Right lobe of liver (tissue), 6 donors: ENCODE measurements around the gene VHLL. TPM values are rescaled to one million over a fixed set of nuclear protein-coding genes. Genes with fewer than 3 reads are reported as not detected.
A peak's percentile ranks its signal among the peaks of the same experiment; 100 is the strongest.

Experiments used
- ATAC-seq, 4 donors: fragments of 200-7000 bp; cut with Tn5 transposase; one replicate each; pipeline ENCODE4 v1.9.1; 2020; ENCODE audit warnings: mild to moderate bottlenecking in 4 of 4, moderate library complexity in 4 of 4
- DNase-seq, 3 donors: peaks; one replicate each; pipeline ENCODE4 v3.0.0-alpha.2; 2020
- H3K27ac ChIP-seq, 3 donors: fragments of 200-600 bp; one replicate each; pipeline ENCODE4 v1.8.0; 2022
- H3K27me3 ChIP-seq, 2 donors: fragments of 200-600 bp; one replicate each; pipeline ENCODE4 v1.8.0; 2022
- H3K36me3 ChIP-seq, 4 donors: fragments of 200-600 bp; sonication (generic) in 1 of 4; one replicate each; pipeline versions ENCODE4 v1.5.1 to v1.8.0; 2017 to 2022; ENCODE audit warnings: control low read depth in 1 of 4
- H3K4me1 ChIP-seq, 4 donors: fragments of 200-600 bp; sonication (generic) in 1 of 4; one replicate each; pipeline versions ENCODE4 v1.5.1 to v1.8.0; 2017 to 2022; ENCODE audit warnings: control low read depth in 1 of 4
- H3K4me3 ChIP-seq, 3 donors: fragments of 200-600 bp; one replicate each; pipeline ENCODE4 v1.8.0; 2022
- H3K9me3 ChIP-seq, 4 donors: fragments of 200-600 bp; sonication (generic) in 1 of 4; one replicate each; pipeline versions ENCODE4 v1.5.1 to v1.8.0; 2017 to 2022; ENCODE audit warnings: control low read depth in 1 of 4
- CTCF ChIP-seq, 4 donors: fragments of 200-600 bp in 3 of 4; fragments of 450-650 bp in 1 of 4; IDR thresholded peaks; one replicate each; pipeline versions ENCODE4 v1.5.1 to v1.8.0; 2016 to 2022; ENCODE audit warnings: antibody characterized with exemption in 4 of 4, mild to moderate bottlenecking in 2 of 4
- POLR2A ChIP-seq: fragments of 450-650 bp; IDR thresholded peaks from one replicate; pipeline ENCODE4 v1.6.1; 2017; ENCODE audit warnings: antibody characterized with exemption, mild to moderate bottlenecking
- WGBS: methylation state at CpG from one replicate; pipeline ENCODE4 v1.1.6; 2018; ENCODE audit warnings: low coverage, low lambda C conversion rate; ENCODE audit not compliant: insufficient coverage; ENCODE audit errors: missing lambda C conversion rate; 5-methylcytosine and 5-hydroxymethylcytosine counted together
- intact Hi-C, 2 donors: fragments of 100-400 bp; cut with DNase I; formaldehyde crosslinking; loops; one replicate each; pipeline versions ENCODE4 v1.11.2 to v1.14.1; 2022
- total RNA-seq, 6 experiments: library from RNA; depleted of rRNA in 2 of 6; stranded (reverse); fragments of >200 nt in 2 of 6; fragmentation: NEBNext Ultra II Directional in 3 of 6; extraction: Animal tissue kit (Norgen Biotek cat#: 25700) in 3 of 6; gene quantifications; one replicate each; pipeline versions ENCODE4 v1.1.0 to v1.2.4, GENCODE V29; 2016 to 2023
- donor health status: DM: no; HTN: yes; CAD: no.
- donor health status: DM: no; HTN: no; CAD: no.
- donor health status: DM: no; HTN: no; CAD: no.
- donor health status: DM: no; HTN: yes; CAD: no.
- donor health status: DM: no; HTN: yes; CAD: no.

The VHLL gene
- total RNA-seq, 6 experiments from 2014 or later, result not detected

- H3K36me3 ChIP-seq, result no peaks in the 10 kb centered on the region
- ATAC-seq, result no peak
- WGBS, result 83% methylated on average over 1 of the region's 1 CpG
These were observed 43.3 kb upstream of the VHLL start for GRCh38 chr1:156342166-156342955.

GRCh38 chr1:156338180-156338976 is 39.3 kb upstream of the VHLL start, which contains the start of the genes CCT3 and TSACC:
Gene CCT3 (minus strand): TSS chr1:156338292. CDS start chr1:156338184, 108 bp downstream.
Gene TSACC (plus strand): TSS chr1:156338526. CDS start chr1:156339758, 1,232 bp downstream.
- peak within 1 kb of the TSS; percentile 68 to 86 (median 70) for H3K27ac ChIP-seq
- ATAC-seq, result peak; percentile 93 to 98 (median 96)
- WGBS, result 0% methylated on average over 26 of the region's 47 CpGs

More at GRCh38 chr1:156342166-156342955, 43.3 kb upstream of the VHLL start:
- no peak for TF ChIP-seq POLR2A
- TF ChIP-seq CTCF (IDR thresholded peaks at IDR 0.05), result no peak
- H3K4me3 ChIP-seq, result no peak overlapping the region
- no peaks in the 10 kb centered on the region for H3K4me1 ChIP-seq
- no peaks in the 10 kb centered on the region for H3K27me3 ChIP-seq
- no peak for DNase-seq
- H3K9me3 ChIP-seq, result no peaks in the 10 kb centered on the region
- no peak overlapping the region for H3K27ac ChIP-seq
- intact Hi-C loops, result no loop called here

GRCh38 chr1:156337888-156338179 is 38.7 kb upstream of the VHLL start:
- TF ChIP-seq CTCF (IDR thresholded peaks at IDR 0.05), result no peak
- Histone ChIP-seq H3K36me3 (peaks cover 0 to 30% (median 14%) of the 10 kb centered on the region in 4 donors), H3K27me3 (no peaks in the 10 kb centered on the region), H3K27ac (peak overlapping the region; percentile 47 to 86 (median 70)), H3K4me1 (peaks cover 0 to 15% (median 3%) of the 10 kb centered on the region in 4 donors), H3K9me3 (no peaks in the 10 kb centered on the region), H3K4me3 (peak overlapping the region; percentile 62 to 91 (median 82))
- intact Hi-C loops, result no loop called here
- DNase-seq (peak in 1 of 3 donors; percentile 45), ATAC-seq (peak in 1 of 4 donors; percentile 0)
- 0% methylated on average over 8 of the region's 14 CpGs for WGBS

More at GRCh38 chr1:156338180-156338976, 39.3 kb upstream of the VHLL start, which contains the start of the genes CCT3 and TSACC:
- intact Hi-C loops, result no loop called here
- Histone ChIP-seq H3K9me3 (no peaks in the 10 kb centered on the region), H3K4me1 (peaks cover 0 to 15% (median 3%) of the 10 kb centered on the region in 4 donors), H3K4me3 (peak within 1 kb of the TSS; percentile 62 to 91 (median 82)), H3K36me3 (peaks cover 0 to 24% (median 10%) of the 10 kb centered on the region in 4 donors), H3K27me3 (no peaks in the 10 kb centered on the region)
- DNase-seq, result peak; percentile 98 to 99 (median 99)
- no peak for TF ChIP-seq CTCF (IDR thresholded peaks at IDR 0.05)
- peak; percentile 78 for TF ChIP-seq POLR2A

- Histone ChIP-seq H3K4me1 (peaks cover 0 to 15% (median 3%) of the 10 kb centered on the region in 4 donors), H3K27me3 (no peaks in the 10 kb centered on the region), H3K27ac (peak overlapping the region; percentile 47 to 86 (median 70)), H3K9me3 (no peaks in the 10 kb centered on the region), H3K36me3 (peaks cover 3 to 35% (median 19%) of the 10 kb centered on the region in 4 donors), H3K4me3 (peak overlapping the region; percentile 62 to 91 (median 82))
- 35% methylated on average over 32 of the region's 34 CpGs for WGBS
- intact Hi-C loops, result no loop called here
- no peak for TF ChIP-seq CTCF (IDR thresholded peaks at IDR 0.05)
- no peak for TF ChIP-seq POLR2A
- DNase-seq (no peak), ATAC-seq (no peak)
These were observed 38.2 kb upstream of the VHLL start for GRCh38 chr1:156337052-156337887.
